ENCODE data around the gene LAMC3.

GRCh38 chr9:131012023-131012334, 3.0 kb downstream of the LAMC3 start:
- TF ChIP-seq CTCF (IDR thresholded peaks at IDR 0.05) (no peak), EZH2phosphoT487 (IDR thresholded peaks at IDR 0.05) (no peak), EZH2 (IDR thresholded peaks at IDR 0.05) (no peak)

Data from neural progenitor cell (in vitro differentiated cells).